ENCODE data around the gene AAGAB. TPM values are rescaled to one million over a fixed set of nuclear protein-coding genes. Genes with fewer than 3 reads are reported as not detected.
"Not testable (repeated sequence)": the region's sequence is repeated elsewhere in the genome, so short reads cannot be mapped to it uniquely, and the experiment has no call there.

Gene AAGAB
- total RNA-seq, 1 experiment from 2014 or later = 68.1 TPM

- Histone ChIP-seq H3K4me3 (no peak overlapping the region), H3K36me3 (no peaks in the 10 kb centered on the region), H3K9me3 (no peaks in the 10 kb centered on the region), H3K27me3 (no peaks in the 10 kb centered on the region)
- no peak for DNase-seq
Measured at GRCh38 chr15:67259806-67260205, 5.3 kb upstream of the AAGAB start.

GRCh38 chr15:67259379-67259778, 4.9 kb upstream of the AAGAB start:
- H3K36me3 ChIP-seq = no peaks in the 10 kb centered on the region; the same call in 1 of the 2 replicates
- no peaks in the 10 kb centered on the region for H3K27me3 ChIP-seq
- DNase-seq = no peak
- H3K9me3 ChIP-seq = no peaks in the 10 kb centered on the region
- H3K4me3 ChIP-seq = no peak overlapping the region

GRCh38 chr15:67258412-67258811, 4.0 kb upstream of the AAGAB start:
- H3K36me3 ChIP-seq, H3K4me3 ChIP-seq, H3K9me3 ChIP-seq, H3K27me3 ChIP-seq, DNase-seq: not testable (repeated sequence)

- H3K27me3 ChIP-seq = no peaks in the 10 kb centered on the region
- no peak overlapping the region for H3K4me3 ChIP-seq
- no peaks in the 10 kb centered on the region for H3K9me3 ChIP-seq
- H3K36me3 ChIP-seq = peaks cover 6% of the 10 kb centered on the region; the same call in 1 of the 2 replicates
- no peak for DNase-seq
Measured at GRCh38 chr15:67256051-67256450, 1.6 kb upstream of the AAGAB start.

- no peak for DNase-seq
- Histone ChIP-seq H3K27me3 (no peaks in the 10 kb centered on the region), H3K36me3 (peaks cover 11% of the 10 kb centered on the region), H3K4me3 (peak overlapping the region; percentile 84), H3K9me3 (no peaks in the 10 kb centered on the region)
Measured at GRCh38 chr15:67253549-67254237, 768 bp downstream of the AAGAB start.

GRCh38 chr15:67253101-67253500, 1.4 kb downstream of the AAGAB start:
- Histone ChIP-seq H3K9me3 (no peaks in the 10 kb centered on the region), H3K4me3 (peak overlapping the region; percentile 84), H3K36me3 (peaks cover 11% of the 10 kb centered on the region), H3K27me3 (no peaks in the 10 kb centered on the region)
- DNase-seq = no peak

- Histone ChIP-seq H3K27me3 (no peaks in the 10 kb centered on the region), H3K4me3 (no peak overlapping the region), H3K36me3 (peaks cover 21% of the 10 kb centered on the region), H3K9me3 (peaks cover 6% of the 10 kb centered on the region)
- DNase-seq = no peak
Measured at GRCh38 chr15:67251318-67251717, 3.1 kb downstream of the AAGAB start.

GRCh38 chr15:67249830-67250229, 4.6 kb downstream of the AAGAB start:
- Histone ChIP-seq H3K9me3 (peaks cover 6% of the 10 kb centered on the region), H3K4me3 (no peak overlapping the region), H3K36me3 (peaks cover 28% of the 10 kb centered on the region), H3K27me3 (no peaks in the 10 kb centered on the region)
- DNase-seq = no peak

GRCh38 chr15:67248011-67248505, 6.4 kb downstream of the AAGAB start:
- Histone ChIP-seq H3K9me3 (peaks cover 6% of the 10 kb centered on the region), H3K4me3 (no peak overlapping the region), H3K36me3 (peaks cover 28% of the 10 kb centered on the region), H3K27me3 (no peaks in the 10 kb centered on the region)
- no peak for DNase-seq

GRCh38 chr15:67246606-67247005, 7.9 kb downstream of the AAGAB start:
- H3K9me3 ChIP-seq, DNase-seq, H3K27me3 ChIP-seq, H3K4me3 ChIP-seq: not testable (repeated sequence)
- peaks cover 25% of the 10 kb centered on the region for H3K36me3 ChIP-seq

- H3K9me3 ChIP-seq = peaks cover 6% of the 10 kb centered on the region
- H3K36me3 ChIP-seq = peaks cover 22% of the 10 kb centered on the region
- DNase-seq = no peak
- no peaks in the 10 kb centered on the region for H3K27me3 ChIP-seq
- H3K4me3 ChIP-seq = no peak overlapping the region
Measured at GRCh38 chr15:67244971-67245478, 9.4 kb downstream of the AAGAB start.

- Histone ChIP-seq H3K4me3 (no peak overlapping the region), H3K9me3 (peaks cover 6% of the 10 kb centered on the region), H3K27me3 (no peaks in the 10 kb centered on the region), H3K36me3 (peaks cover 17% of the 10 kb centered on the region)
- DNase-seq = no peak
Measured at GRCh38 chr15:67242708-67243111, 11.8 kb downstream of the AAGAB start.

GRCh38 chr15:67241132-67241855, 13.2 kb downstream of the AAGAB start:
- Histone ChIP-seq H3K9me3 (no peaks in the 10 kb centered on the region), H3K27me3 (no peaks in the 10 kb centered on the region), H3K36me3 (peaks cover 7% of the 10 kb centered on the region; the same call in 1 of the 2 replicates), H3K4me3 (no peak overlapping the region)
- no peak for DNase-seq

GRCh38 chr15:67240235-67241131, 14.0 kb downstream of the AAGAB start:
- Histone ChIP-seq H3K9me3 (no peaks in the 10 kb centered on the region), H3K36me3 (peaks cover 7% of the 10 kb centered on the region), H3K4me3 (no peak overlapping the region), H3K27me3 (no peaks in the 10 kb centered on the region)
- no peak for DNase-seq

GRCh38 chr15:67232591-67232990, 21.9 kb downstream of the AAGAB start:
- H3K4me3 ChIP-seq = no peak overlapping the region
- H3K9me3 ChIP-seq = no peaks in the 10 kb centered on the region
- no peak for DNase-seq
- H3K36me3 ChIP-seq = peaks cover 60% of the 10 kb centered on the region
- H3K27me3 ChIP-seq = no peaks in the 10 kb centered on the region

GRCh38 chr15:67230504-67230903, 24.0 kb downstream of the AAGAB start:
- DNase-seq = no peak

GRCh38 chr15:67228286-67228685, 26.2 kb downstream of the AAGAB start:
- no peak for DNase-seq
- no peaks in the 10 kb centered on the region for H3K9me3 ChIP-seq
- no peaks in the 10 kb centered on the region for H3K27me3 ChIP-seq
- no peak overlapping the region for H3K4me3 ChIP-seq
- H3K36me3 ChIP-seq = peaks cover 54% of the 10 kb centered on the region

More at GRCh38 chr15:67230504-67230903, 24.0 kb downstream of the AAGAB start:
- Histone ChIP-seq H3K27me3 (no peaks in the 10 kb centered on the region), H3K4me3 (no peak overlapping the region), H3K9me3 (no peaks in the 10 kb centered on the region), H3K36me3 (peaks cover 63% of the 10 kb centered on the region)

Data from MG63 (cell line).